ENCODE data around the gene PUM2. TPM values are rescaled to one million over a fixed set of nuclear protein-coding genes. Genes with fewer than 3 reads are reported as not detected.

The PUM2 gene
- total RNA-seq, 4 donors from 2014 or later: 61.2 to 88.3 (median 74.8) TPM

DNA sequence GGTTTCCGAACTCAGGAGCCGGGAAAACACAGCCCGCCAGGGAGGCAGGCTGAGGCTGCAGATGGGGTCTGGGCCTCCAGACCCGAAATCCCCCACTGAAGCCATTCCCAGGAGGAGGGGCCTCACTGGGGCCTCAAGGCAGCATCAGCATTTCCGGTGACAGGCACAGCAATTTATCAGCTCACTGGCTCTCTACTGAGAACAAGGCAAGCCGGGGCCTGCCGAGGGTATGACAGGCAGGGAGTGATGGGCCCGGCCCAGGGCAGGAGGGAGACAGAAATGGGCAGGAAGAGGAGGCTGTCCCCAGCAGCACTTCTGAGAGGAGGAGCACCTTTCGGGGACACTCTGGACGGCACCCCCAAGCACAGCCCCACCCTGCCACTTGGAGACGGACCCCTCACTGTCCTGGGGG lies 138.2 kb downstream of the PUM2 start:
- TF ChIP-seq POLR2A (IDR thresholded peaks at IDR 0.05): no peak
- TF ChIP-seq, protein P1, sequence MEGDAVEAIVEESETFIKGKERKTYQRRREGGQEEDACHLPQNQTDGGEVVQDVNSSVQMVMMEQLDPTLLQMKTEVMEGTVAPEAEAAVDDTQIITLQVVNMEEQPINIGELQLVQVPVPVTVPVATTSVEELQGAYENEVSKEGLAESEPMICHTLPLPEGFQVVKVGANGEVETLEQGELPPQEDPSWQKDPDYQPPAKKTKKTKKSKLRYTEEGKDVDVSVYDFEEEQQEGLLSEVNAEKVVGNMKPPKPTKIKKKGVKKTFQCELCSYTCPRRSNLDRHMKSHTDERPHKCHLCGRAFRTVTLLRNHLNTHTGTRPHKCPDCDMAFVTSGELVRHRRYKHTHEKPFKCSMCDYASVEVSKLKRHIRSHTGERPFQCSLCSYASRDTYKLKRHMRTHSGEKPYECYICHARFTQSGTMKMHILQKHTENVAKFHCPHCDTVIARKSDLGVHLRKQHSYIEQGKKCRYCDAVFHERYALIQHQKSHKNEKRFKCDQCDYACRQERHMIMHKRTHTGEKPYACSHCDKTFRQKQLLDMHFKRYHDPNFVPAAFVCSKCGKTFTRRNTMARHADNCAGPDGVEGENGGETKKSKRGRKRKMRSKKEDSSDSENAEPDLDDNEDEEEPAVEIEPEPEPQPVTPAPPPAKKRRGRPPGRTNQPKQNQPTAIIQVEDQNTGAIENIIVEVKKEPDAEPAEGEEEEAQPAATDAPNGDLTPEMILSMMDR (IDR thresholded peaks at IDR 0.05): no peak
- H3K27me3 ChIP-seq: no peaks in the 10 kb centered on the region
- H3K4me1 ChIP-seq: peaks cover 0 to 64% (median 11%) of the 10 kb centered on the region in 4 donors
- no peak for DNase-seq
- H3K9me3 ChIP-seq: no peaks in the 10 kb centered on the region
- H3K4me3 ChIP-seq: no peak overlapping the region
- H3K36me3 ChIP-seq: no peaks in the 10 kb centered on the region
- peak overlapping the region in 2 of 4 donors; percentile 80 to 90 for H3K27ac ChIP-seq

DNA sequence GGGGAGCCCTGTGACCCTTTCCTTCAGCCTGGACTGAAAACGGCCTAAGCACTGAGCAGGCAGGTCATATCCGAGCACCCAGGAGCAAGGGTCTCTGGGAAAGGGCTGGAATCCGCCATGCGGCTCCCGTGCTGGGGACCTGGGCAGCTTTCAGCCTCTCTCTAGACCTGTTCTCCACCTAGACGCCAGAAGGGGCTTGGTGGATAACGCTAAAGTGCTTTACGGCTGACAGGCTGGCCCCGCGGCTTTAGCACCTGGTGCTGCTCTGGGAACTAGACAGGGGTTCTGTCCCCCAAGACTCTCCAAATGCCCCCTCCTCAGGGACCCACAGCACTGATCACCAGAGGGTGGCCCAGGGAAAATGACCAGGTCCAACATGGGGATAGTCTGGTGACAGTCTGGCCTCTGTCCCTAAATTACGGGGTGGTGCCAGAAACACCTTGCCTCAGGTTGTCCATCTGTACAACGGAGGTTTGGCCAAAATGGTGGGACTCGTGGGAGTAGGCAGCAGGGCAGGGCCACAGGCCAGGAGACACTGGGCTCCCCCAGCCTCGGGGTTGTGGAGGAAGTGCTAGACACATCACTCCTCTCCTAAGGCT lies 138.7 kb downstream of the PUM2 start:
- DNase-seq: no peak
- H3K4me3 ChIP-seq: no peak overlapping the region
- no peaks in the 10 kb centered on the region for H3K9me3 ChIP-seq
- H3K27me3 ChIP-seq: no peaks in the 10 kb centered on the region
- TF ChIP-seq, protein P1 (IDR thresholded peaks at IDR 0.05): no peak
- no peak for TF ChIP-seq POLR2A (IDR thresholded peaks at IDR 0.05)
- peaks cover 0 to 69% (median 12%) of the 10 kb centered on the region in 4 donors for H3K4me1 ChIP-seq
- H3K27ac ChIP-seq: peak overlapping the region in 1 of 4 donors; percentile 90
- H3K36me3 ChIP-seq: no peaks in the 10 kb centered on the region

- H3K36me3 ChIP-seq: no peaks in the 10 kb centered on the region
- peaks cover 0 to 74% (median 15%) of the 10 kb centered on the region in 4 donors for H3K4me1 ChIP-seq
These were observed 139.2 kb downstream of the PUM2 start for GRCh38 chr2:20211420-20211819.

GRCh38 chr2:20210462-20210861 lies 140.2 kb downstream of the PUM2 start:
- H3K27ac ChIP-seq: peak overlapping the region in 1 of 4 donors; percentile 88
- no peaks in the 10 kb centered on the region for H3K27me3 ChIP-seq
- no peak overlapping the region for H3K4me3 ChIP-seq
- no peaks in the 10 kb centered on the region for H3K36me3 ChIP-seq
- no peaks in the 10 kb centered on the region for H3K9me3 ChIP-seq
- no peak for TF ChIP-seq POLR2A (IDR thresholded peaks at IDR 0.05)
- TF ChIP-seq, protein P1 (IDR thresholded peaks at IDR 0.05): no peak
- DNase-seq: no peak
- peaks cover 0 to 66% (median 14%) of the 10 kb centered on the region in 4 donors for H3K4me1 ChIP-seq

More at GRCh38 chr2:20211420-20211819, 139.2 kb downstream of the PUM2 start:
- Histone ChIP-seq H3K9me3 (no peaks in the 10 kb centered on the region), H3K4me3 (no peak overlapping the region), H3K27ac (peak overlapping the region in 1 of 4 donors; percentile 90), H3K27me3 (no peaks in the 10 kb centered on the region)
- DNase-seq: no peak
- TF ChIP-seq, protein P1 (IDR thresholded peaks at IDR 0.05): no peak
- no peak for TF ChIP-seq POLR2A (IDR thresholded peaks at IDR 0.05)

GRCh38 chr2:20209373-20210109 lies 141.1 kb downstream of the PUM2 start:
- peaks cover 0 to 57% (median 13%) of the 10 kb centered on the region in 4 donors for H3K4me1 ChIP-seq
- no peak for DNase-seq
- no peak overlapping the region for H3K4me3 ChIP-seq
- peak overlapping the region in 1 of 4 donors; percentile 88 for H3K27ac ChIP-seq
- no peaks in the 10 kb centered on the region for H3K27me3 ChIP-seq
- peaks cover 0 to 2% (median 0%) of the 10 kb centered on the region in 3 donors for H3K36me3 ChIP-seq
- no peaks in the 10 kb centered on the region for H3K9me3 ChIP-seq
- no peak for TF ChIP-seq POLR2A (IDR thresholded peaks at IDR 0.05)
- TF ChIP-seq, protein P1 (IDR thresholded peaks at IDR 0.05): no peak
